ACHN (cell line): Measurements from ENCODE around the gene TMEM270.
"Not testable (repeated sequence)": the region's sequence is repeated elsewhere in the genome, so short reads cannot be mapped to it uniquely, and the experiment has no call there.

ENCODE experiments used
- DNase-seq: peaks from one replicate; pipeline ENCODE4 v3.0.0-alpha.2; 2015
- in situ Hi-C: cut with HindIII; loops from 2 replicates; pipeline ENCODE4 v1.10.0; 2017; ENCODE audit warnings: low sequenced_read_pairs, low pct_ligation_motif_present, low pct_unique_long_range_greater_than_20kb

The TMEM270 gene, protein sequence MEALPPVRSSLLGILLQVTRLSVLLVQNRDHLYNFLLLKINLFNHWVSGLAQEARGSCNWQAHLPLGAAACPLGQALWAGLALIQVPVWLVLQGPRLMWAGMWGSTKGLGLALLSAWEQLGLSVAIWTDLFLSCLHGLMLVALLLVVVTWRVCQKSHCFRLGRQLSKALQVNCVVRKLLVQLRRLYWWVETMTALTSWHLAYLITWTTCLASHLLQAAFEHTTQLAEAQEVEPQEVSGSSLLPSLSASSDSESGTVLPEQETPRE

GRCh38 chr7:73860859-73861258 is at the start of gene TMEM270:
Gene TMEM270 (plus strand): TSS chr7:73861159. CDS start chr7:73861195, 36 bp downstream.
- in situ Hi-C loops, result loop anchor here (25.0 kb wide), 1 partner anchor 151 kb away; no protein-coding TSS in a partner anchor
- DNase-seq, result no peak

DNA sequence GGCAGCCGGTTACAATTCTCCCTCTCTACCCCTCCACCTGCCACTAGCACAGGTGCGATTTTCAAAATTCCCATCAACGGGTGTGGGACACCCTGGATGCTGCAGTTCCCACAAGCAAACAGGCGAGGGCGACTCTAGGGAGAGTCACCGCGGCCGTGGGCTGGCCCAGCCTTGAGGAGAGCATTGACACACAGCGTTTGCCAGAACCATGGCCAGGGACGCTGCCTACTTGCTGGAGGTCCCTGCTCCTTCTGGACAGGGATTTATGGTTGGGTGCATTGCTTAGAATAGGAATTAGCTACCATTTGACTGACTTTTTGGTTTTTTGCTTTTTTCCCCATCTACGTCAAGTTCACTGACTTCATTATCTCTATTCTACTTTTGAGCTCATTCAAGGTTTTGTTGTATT is 49.2 kb upstream of the TMEM270 start:
- peak; percentile 83 for DNase-seq
- in situ Hi-C loops, result no loop called here

DNA sequence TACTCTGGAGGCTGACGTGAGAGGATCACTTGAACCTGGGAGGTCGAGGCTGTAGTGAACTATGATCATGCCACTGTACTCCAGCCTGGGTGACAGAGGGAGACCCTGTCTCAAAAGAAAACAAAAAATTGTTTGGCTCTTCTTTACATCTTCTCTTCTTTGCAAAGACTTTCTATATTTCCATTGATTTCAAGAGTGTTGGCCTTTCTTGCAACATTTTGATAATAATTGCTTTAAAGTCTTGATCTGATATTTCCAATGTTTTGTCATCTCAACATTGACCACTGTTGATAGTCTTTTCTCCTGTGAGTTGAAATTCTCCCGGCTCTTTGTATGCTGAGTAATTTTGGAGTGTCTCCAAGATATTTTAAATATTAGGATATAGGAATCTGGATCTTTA is 48.0 kb upstream of the TMEM270 start:
- in situ Hi-C loops, result no loop called here
- DNase-seq, result no peak

GRCh38 chr7:73815436-73815835 is 45.5 kb upstream of the TMEM270 start:
- in situ Hi-C loops, result no loop called here

GRCh38 chr7:73817121-73817520 is 43.8 kb upstream of the TMEM270 start:
- DNase-seq, result no peak
- in situ Hi-C loops, result no loop called here

More at GRCh38 chr7:73815436-73815835, 45.5 kb upstream of the TMEM270 start:
- no peak for DNase-seq

DNA sequence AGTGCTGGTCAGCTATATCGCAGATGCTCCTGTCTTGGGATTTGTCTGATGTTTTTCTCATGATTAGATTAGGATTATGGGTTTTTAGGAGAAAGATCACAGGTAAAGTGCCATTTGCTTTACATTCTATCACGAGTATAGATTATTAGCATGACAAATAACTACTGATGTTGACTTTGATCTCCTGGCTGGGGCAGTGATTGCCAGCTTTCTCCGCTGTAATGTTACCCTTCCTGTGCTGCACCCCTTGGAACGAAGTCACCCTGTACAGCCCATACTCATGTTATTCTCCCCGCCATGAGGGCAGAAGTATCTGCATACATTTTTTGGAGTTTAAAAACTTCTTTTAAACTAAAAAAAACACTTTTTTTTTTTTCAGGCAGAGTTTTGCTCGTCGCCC is 40.9 kb upstream of the TMEM270 start:
- DNase-seq, result no peak
- in situ Hi-C loops, result no loop called here

DNA sequence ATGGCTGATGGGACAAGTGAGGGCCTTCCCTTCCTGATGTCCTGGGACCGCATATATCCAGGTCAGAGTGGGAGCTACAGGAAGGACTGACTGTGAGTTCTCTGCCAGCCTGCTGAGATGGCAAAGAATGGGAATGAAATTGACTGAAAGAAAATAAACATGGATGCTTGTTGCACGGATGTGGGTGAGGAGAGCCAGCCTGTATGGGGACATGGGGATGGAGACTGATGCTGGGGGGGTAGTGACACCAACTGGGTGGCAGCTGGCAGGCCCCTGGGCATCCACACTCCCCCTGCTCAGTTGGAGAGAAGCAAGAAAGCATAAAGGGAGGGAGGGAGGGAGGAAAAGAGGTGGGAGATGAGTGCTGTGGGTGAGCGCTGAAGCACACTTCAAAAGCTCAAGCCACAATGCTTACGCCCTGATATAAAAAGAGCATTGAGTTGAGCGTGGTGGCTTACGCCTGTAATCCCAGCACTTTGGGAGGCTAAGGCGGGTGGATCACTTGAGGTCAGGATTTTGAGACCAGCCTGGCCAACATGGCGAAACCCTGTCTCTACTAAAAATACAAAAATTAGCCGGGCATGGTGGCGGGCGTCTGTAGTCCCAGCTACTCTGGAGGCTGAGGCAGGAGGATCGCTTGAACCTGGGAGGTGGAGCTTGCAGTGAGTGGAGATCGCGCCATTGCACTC is 39.2 kb upstream of the TMEM270 start:
- in situ Hi-C loops, DNase-seq: not testable (repeated sequence)

DNA sequence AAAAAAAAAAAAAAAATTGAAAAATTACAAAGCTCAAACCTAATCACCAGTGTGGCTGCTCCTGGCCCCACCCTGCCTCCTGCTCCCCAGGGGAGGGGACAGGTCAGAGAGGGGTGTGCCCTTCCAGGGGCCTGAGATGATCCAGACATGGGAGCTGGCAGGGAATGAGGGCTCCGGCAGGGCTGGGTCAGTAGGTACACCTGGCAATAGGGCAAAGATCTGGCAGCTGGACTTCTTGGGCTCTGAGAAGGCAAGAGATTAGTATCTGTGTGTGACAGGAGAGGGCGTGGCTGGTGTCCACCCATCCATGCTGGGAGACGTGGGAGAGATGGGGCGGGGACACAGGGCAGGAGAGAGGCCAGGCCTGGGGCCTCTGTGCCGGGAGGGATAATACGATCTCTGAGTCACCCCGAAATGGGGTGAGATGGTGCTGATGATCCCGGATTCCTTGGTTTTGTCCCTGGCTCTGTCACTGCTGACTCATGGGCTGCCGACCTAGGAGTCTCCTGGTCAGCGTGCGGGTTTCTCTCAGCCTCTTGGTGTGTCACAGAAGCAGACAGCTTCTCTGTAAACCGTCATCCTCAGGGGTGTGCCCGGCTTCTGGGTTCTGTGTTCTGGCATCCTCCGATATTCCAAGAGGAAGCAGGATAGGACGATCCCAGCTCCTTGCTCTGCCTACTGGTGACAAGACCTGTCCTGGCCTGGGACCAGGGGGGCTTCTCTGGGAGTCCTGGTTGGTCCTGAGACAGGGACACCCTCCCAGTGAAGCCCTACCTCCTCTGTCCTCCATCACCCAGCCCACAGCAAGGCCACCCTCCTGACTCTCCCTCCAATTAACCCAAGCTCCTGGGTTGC is 38.4 kb upstream of the TMEM270 start:
- DNase-seq, result peak; percentile 99
- in situ Hi-C loops, result no loop called here

- DNase-seq, result no peak
- in situ Hi-C loops, result no loop called here
Observed at GRCh38 chr7:73823257-73823656, 37.7 kb upstream of the TMEM270 start.

- no peak for DNase-seq
- in situ Hi-C loops, result no loop called here
Observed at GRCh38 chr7:73823873-73824592, 36.9 kb upstream of the TMEM270 start.

GRCh38 chr7:73824986-73825385 is 36.0 kb upstream of the TMEM270 start:
- no peak for DNase-seq
- in situ Hi-C loops, result no loop called here

GRCh38 chr7:73827567-73828106 is 33.3 kb upstream of the TMEM270 start:
- peak; percentile 25 for DNase-seq
- in situ Hi-C loops, result no loop called here

DNA sequence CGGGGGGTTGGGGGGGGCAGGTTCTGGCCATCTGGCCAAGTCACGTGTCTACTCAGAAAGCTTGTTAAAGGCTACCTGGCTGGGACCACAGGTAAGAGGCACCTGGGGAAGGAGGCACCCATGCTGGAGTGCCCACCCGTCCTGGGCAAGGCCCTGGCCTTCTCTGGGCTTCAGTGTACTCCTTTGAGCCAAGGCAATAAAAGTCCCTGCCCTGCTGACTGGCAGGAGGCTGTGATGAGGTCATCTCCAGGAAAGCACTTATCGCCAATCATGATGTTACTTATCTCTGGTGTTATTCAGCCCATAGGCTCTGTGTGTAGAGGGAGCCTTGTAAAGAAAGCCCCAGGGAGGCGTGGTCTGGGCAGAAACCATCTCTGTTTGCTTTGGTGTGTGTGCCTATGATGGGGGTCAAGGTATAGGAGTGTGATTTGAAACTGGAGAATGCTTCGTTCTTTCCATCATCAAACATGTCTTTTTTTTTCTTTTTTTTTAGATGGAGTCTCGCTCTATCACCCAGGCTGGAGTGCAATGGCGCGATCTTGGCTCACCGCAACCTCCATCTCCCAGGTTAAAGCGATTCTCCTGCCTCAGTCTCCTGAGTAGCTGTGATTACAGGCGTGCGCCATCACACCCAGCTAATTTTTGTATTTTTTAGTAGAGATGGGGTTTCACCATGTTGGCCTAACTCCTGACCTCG is 32.7 kb upstream of the TMEM270 start:
- in situ Hi-C loops, result no loop called here
- peak; percentile 83 for DNase-seq

DNA sequence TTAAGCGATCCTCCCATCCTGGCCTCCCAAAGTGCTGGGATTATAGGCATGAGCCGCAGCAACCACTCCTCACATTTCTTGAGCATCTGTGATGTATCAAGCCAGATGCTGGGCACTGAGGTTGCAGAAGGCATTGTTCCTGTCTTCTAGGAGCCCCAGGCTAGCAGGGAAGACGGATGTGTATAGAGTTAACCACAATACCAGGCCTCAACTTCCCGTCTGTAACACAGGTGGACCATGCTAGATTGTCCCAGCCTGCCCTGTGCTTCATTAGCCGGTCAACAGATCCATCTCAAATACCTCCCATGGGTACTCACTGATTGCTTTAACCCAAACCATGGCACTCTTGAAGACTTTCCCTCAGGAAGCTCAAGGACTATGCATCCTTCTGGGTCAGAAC is 32.0 kb upstream of the TMEM270 start:
- in situ Hi-C loops, result no loop called here
- no peak for DNase-seq

DNA sequence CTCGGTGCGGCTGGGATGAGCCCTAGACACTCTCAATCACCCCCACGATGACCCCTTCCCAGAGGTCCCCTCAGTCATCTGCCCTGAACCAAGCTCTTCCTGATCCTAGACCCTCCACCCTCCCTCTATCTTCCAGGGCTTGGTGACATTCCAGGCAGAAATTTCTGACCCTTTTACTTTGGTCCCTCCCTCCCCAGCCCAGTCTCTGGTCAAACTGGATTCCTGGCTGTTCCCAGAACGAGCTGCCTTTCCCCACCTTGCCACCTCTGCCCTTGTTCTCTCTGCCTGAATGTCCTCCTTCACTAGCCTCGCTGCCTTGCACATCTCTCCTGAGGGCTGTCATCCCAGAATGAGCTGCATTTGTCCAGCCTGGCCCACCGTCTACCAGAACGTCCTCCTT is 31.5 kb upstream of the TMEM270 start:
- in situ Hi-C loops, result no loop called here
- no peak for DNase-seq

GRCh38 chr7:73829921-73830680 is 30.9 kb upstream of the TMEM270 start:
- in situ Hi-C loops, result no loop called here
- DNase-seq, result no peak
